Mesangial cell (primary cell): ENCODE measurements around the gene NHLH2. TPM values are rescaled to one million over a fixed set of nuclear protein-coding genes. Genes with fewer than 3 reads are reported as not detected.

Experiments used
- total RNA-seq: library from RNA; depleted of rRNA; stranded (reverse); fragments of >200 nt; gene quantifications from 2 replicates; pipeline ENCODE4 v1.2.3, GENCODE V29; 2015

Gene NHLH2
- not detected in 2 replicates for total RNA-seq

GRCh38 chr1:115840605-115841460, at the start of gene NHLH2:
NHLH2 (minus strand) TSS chr1:115841126; CDS start chr1:115838372, 2,754 bp downstream.

Other genes with a start within 250 kb of the NHLH2 start
- 12.2 and 29.0 TPM in 2 replicates for gene VANGL1, start 199.2 kb downstream of the NHLH2 start, total RNA-seq
- not detected in 2 replicates for gene CASQ2, start 72.4 kb downstream of the NHLH2 start, total RNA-seq
- 0.81 and 3.0 TPM in 2 replicates for gene SLC22A15, start 135.4 kb upstream of the NHLH2 start, total RNA-seq